ACC112 (cell line): ENCODE data around the gene BRSK1.

Experiments used
- H2AFZ ChIP-seq: fragments of 200-600 bp; sonication (generic); one replicate; pipeline ENCODE4 v1.6.0; 2017; ENCODE audit warnings: antibody characterized with exemption, low read length; ENCODE audit not compliant: unreplicated experiment
- H3K27ac ChIP-seq: fragments of 200-600 bp; sonication (generic); 2 replicates; pipeline ENCODE4 v1.5.1; 2014; ENCODE audit warnings: low read depth, mild to moderate bottlenecking, antibody characterized with exemption, low read length, moderate library complexity
- H3K27me3 ChIP-seq: fragments of 200-600 bp; sonication (generic); 2 replicates; pipeline ENCODE4 v1.6.1; 2014; ENCODE audit warnings: mild to moderate bottlenecking, antibody characterized with exemption, low read length, moderate library complexity, mixed read lengths; ENCODE audit not compliant: insufficient read depth
- H3K36me3 ChIP-seq: fragments of 200-600 bp; sonication (generic); 2 replicates; pipeline ENCODE4 v1.6.1; 2016; ENCODE audit warnings: mild to moderate bottlenecking, antibody characterized with exemption, low read length, moderate library complexity, mixed read lengths; ENCODE audit not compliant: insufficient read depth
- H3K4me1 ChIP-seq: fragments of 200-600 bp; sonication (generic); one replicate; pipeline ENCODE4 v1.6.1; 2016; ENCODE audit warnings: low read length, mixed read lengths; ENCODE audit not compliant: insufficient read depth, unreplicated experiment, control insufficient read depth
- H3K4me3 ChIP-seq: fragments of 200-600 bp; sonication (generic); 2 replicates; pipeline ENCODE4 v1.5.1; 2014; ENCODE audit warnings: mild to moderate bottlenecking, low read depth, low read length
- H3K79me2 ChIP-seq: fragments of 200-600 bp; sonication (generic); one replicate; pipeline ENCODE4 v1.6.0; 2016; ENCODE audit warnings: low read length; ENCODE audit not compliant: control insufficient read depth, unreplicated experiment, insufficient read depth

The BRSK1 gene

GRCh38 chr19:55254625-55254977 lies 29.2 kb upstream of the BRSK1 start:
- peaks cover 88% of the 10 kb centered on the region for H3K79me2 ChIP-seq
- no peak overlapping the region for H2AFZ ChIP-seq
- H3K27me3 ChIP-seq = no peaks in the 10 kb centered on the region
- H3K36me3 ChIP-seq = no peaks in the 10 kb centered on the region
- H3K4me1 ChIP-seq = peaks cover 14% of the 10 kb centered on the region
- H3K4me3 ChIP-seq = no peak overlapping the region
- H3K27ac ChIP-seq = no peak overlapping the region

GRCh38 chr19:55255618-55256423 lies 28.0 kb upstream of the BRSK1 start:
- Histone ChIP-seq H3K27me3 (no peaks in the 10 kb centered on the region), H3K79me2 (peaks cover 76% of the 10 kb centered on the region), H2AFZ (no peak overlapping the region), H3K27ac (no peak overlapping the region), H3K4me1 (peaks cover 14% of the 10 kb centered on the region), H3K4me3 (peak overlapping the region; percentile 87; the same call in 1 of the 2 replicates), H3K36me3 (no peaks in the 10 kb centered on the region)

- no peaks in the 10 kb centered on the region for H3K36me3 ChIP-seq
- peaks cover 14% of the 10 kb centered on the region for H3K4me1 ChIP-seq
- no peak overlapping the region for H2AFZ ChIP-seq
- peaks cover 66% of the 10 kb centered on the region for H3K79me2 ChIP-seq
- peak overlapping the region; percentile 87 for H3K4me3 ChIP-seq
- no peak overlapping the region for H3K27ac ChIP-seq
- H3K27me3 ChIP-seq = no peaks in the 10 kb centered on the region
Measured at GRCh38 chr19:55256562-55257460, 27.0 kb upstream of the BRSK1 start.

- Histone ChIP-seq H3K4me1 (peaks cover 14% of the 10 kb centered on the region), H3K27ac (no peak overlapping the region), H3K4me3 (peak overlapping the region; percentile 87), H3K36me3 (no peaks in the 10 kb centered on the region), H3K27me3 (no peaks in the 10 kb centered on the region), H2AFZ (no peak overlapping the region), H3K79me2 (peaks cover 57% of the 10 kb centered on the region)
Measured at GRCh38 chr19:55257461-55258420, 26.1 kb upstream of the BRSK1 start.

GRCh38 chr19:55258476-55258827 lies 25.3 kb upstream of the BRSK1 start:
- Histone ChIP-seq H3K4me3 (peak overlapping the region; percentile 87), H3K4me1 (peaks cover 14% of the 10 kb centered on the region), H3K36me3 (no peaks in the 10 kb centered on the region), H2AFZ (no peak overlapping the region), H3K79me2 (peaks cover 50% of the 10 kb centered on the region), H3K27ac (peak overlapping the region; percentile 65), H3K27me3 (no peaks in the 10 kb centered on the region)

GRCh38 chr19:55258828-55259539 lies 24.8 kb upstream of the BRSK1 start, which contains the start of gene PPP6R1:
Gene PPP6R1 (minus strand): TSS chr19:55259017. CDS start chr19:55247103, 11,914 bp downstream.
- peaks cover 14% of the 10 kb centered on the region for H3K4me1 ChIP-seq
- peak within 1 kb of the TSS; percentile 87 for H3K4me3 ChIP-seq
- H3K27ac ChIP-seq = peak within 1 kb of the TSS; percentile 81
- peaks cover 45% of the 10 kb centered on the region for H3K79me2 ChIP-seq
- no peaks in the 10 kb centered on the region for H3K27me3 ChIP-seq
- H2AFZ ChIP-seq = peak within 1 kb of the TSS; percentile 27
- no peaks in the 10 kb centered on the region for H3K36me3 ChIP-seq

GRCh38 chr19:55259540-55260210 lies 24.1 kb upstream of the BRSK1 start:
- Histone ChIP-seq H3K27me3 (no peaks in the 10 kb centered on the region), H3K79me2 (peaks cover 38% of the 10 kb centered on the region), H3K4me1 (peaks cover 14% of the 10 kb centered on the region), H3K36me3 (no peaks in the 10 kb centered on the region), H3K4me3 (peak overlapping the region; percentile 87), H3K27ac (peak overlapping the region; percentile 81), H2AFZ (peak overlapping the region; percentile 27)

GRCh38 chr19:55261671-55262126 lies 22.1 kb upstream of the BRSK1 start:
- Histone ChIP-seq H3K79me2 (peaks cover 17% of the 10 kb centered on the region), H3K36me3 (no peaks in the 10 kb centered on the region), H3K4me3 (no peak overlapping the region), H3K4me1 (peaks cover under 1% of the 10 kb centered on the region), H2AFZ (no peak overlapping the region), H3K27me3 (no peaks in the 10 kb centered on the region), H3K27ac (no peak overlapping the region)

- no peaks in the 10 kb centered on the region for H3K27me3 ChIP-seq
- H3K4me1 ChIP-seq = no peaks in the 10 kb centered on the region
- H3K79me2 ChIP-seq = peaks cover 12% of the 10 kb centered on the region
- H3K4me3 ChIP-seq = no peak overlapping the region
- no peak overlapping the region for H2AFZ ChIP-seq
- no peaks in the 10 kb centered on the region for H3K36me3 ChIP-seq
- no peak overlapping the region for H3K27ac ChIP-seq
Measured at GRCh38 chr19:55262359-55262758, 21.4 kb upstream of the BRSK1 start.
